Measurements from ENCODE around the gene FBXO42.

GRCh38 chr1:16245476-16246196 is 106.6 kb downstream of the FBXO42 start:
- TF ChIP-seq REST (IDR thresholded peaks at IDR 0.05; ENCODE audit: low read depth): no peak
- no peak for TF ChIP-seq CREB1 (IDR thresholded peaks at IDR 0.05; ENCODE audit: low read depth)
- no peak for TF ChIP-seq TEAD4 (IDR thresholded peaks at IDR 0.05)
- TF ChIP-seq NFIC (IDR thresholded peaks at IDR 0.05): no peak

All from Ishikawa (cell line).